Muscle of leg (tissue), 11 donors: ENCODE measurements around the gene PTBP2. TPM values are rescaled to one million over a fixed set of nuclear protein-coding genes. Genes with fewer than 3 reads are reported as not detected.
A peak's percentile ranks its signal among the peaks of the same experiment; 100 is the strongest.

Experiments used
- DNase-seq: peaks from one replicate; pipeline ENCODE4 v3.0.0; 2013
- H3K27ac ChIP-seq: one replicate; pipeline ENCODE4 v1.5.1; 2013; ENCODE audit warnings: mild to moderate bottlenecking, low read length, control low read depth
- H3K27me3 ChIP-seq: one replicate; pipeline ENCODE4 v1.6.1; 2013; ENCODE audit warnings: low read length; ENCODE audit not compliant: control insufficient read depth, insufficient read depth
- H3K36me3 ChIP-seq: one replicate; pipeline ENCODE4 v1.6.1; 2013; ENCODE audit warnings: low read length; ENCODE audit not compliant: control insufficient read depth, insufficient read depth
- H3K4me1 ChIP-seq: one replicate; pipeline ENCODE4 v1.6.1; 2013; ENCODE audit warnings: low read length; ENCODE audit not compliant: control insufficient read depth, insufficient read depth
- H3K4me3 ChIP-seq: one replicate; pipeline ENCODE4 v1.5.1; 2013; ENCODE audit warnings: low read length, control low read depth
- H3K9me3 ChIP-seq: replicated peaks from 2 replicates; pipeline ENCODE4 v1.6.1; 2013; ENCODE audit warnings: low read depth, low read length; ENCODE audit not compliant: control insufficient read depth
- WGBS: methylation state at CpG from one replicate; pipeline ENCODE4 v1.1.5; 2013; ENCODE audit warnings: missing lambda C conversion rate; ENCODE audit not compliant: insufficient coverage; 5-methylcytosine and 5-hydroxymethylcytosine counted together
- polyA plus RNA-seq, 8 donors: library from polyadenylated mRNA; unstranded; fragments of 120-200 nt; gene quantifications; one replicate each; pipeline versions ENCODE4 v1.2.1 to v1.2.3, GENCODE V29; 2013; ENCODE audit warnings: inconsistent platforms in 1 of 8, low replicate concordance in 1 of 8; ENCODE audit not compliant: insufficient read length in 8 of 8, insufficient read depth in 1 of 8
- total RNA-seq: library from RNA; stranded (reverse); fragments of 120-200 nt; gene quantifications from one replicate; pipeline ENCODE4 v1.2.4, GENCODE V29; 2013

Gene PTBP2
- total and polyA plus RNA-seq, 9 donors: 23.4 to 36.9 (median 28.8) TPM

- Histone ChIP-seq H3K9me3 (no peaks in the 10 kb centered on the region), H3K4me3 (no peak overlapping the region), H3K4me1 (no peaks in the 10 kb centered on the region), H3K36me3 (no peaks in the 10 kb centered on the region), H3K27ac (no peak overlapping the region), H3K27me3 (no peaks in the 10 kb centered on the region)
- no CpG with 5 or more reads among the region's 3 CpGs for WGBS
- DNase-seq: no peak
Measured at GRCh38 chr1:96707023-96707422, 14.6 kb upstream of the PTBP2 start.

- H3K36me3 ChIP-seq: no peaks in the 10 kb centered on the region
- no peak for DNase-seq
- no peaks in the 10 kb centered on the region for H3K4me1 ChIP-seq
- no peak overlapping the region for H3K27ac ChIP-seq
- whole genome bisulfite sequencing: 61% methylated on average over 2 of the region's 4 CpGs
- no peaks in the 10 kb centered on the region for H3K27me3 ChIP-seq
- no peaks in the 10 kb centered on the region for H3K9me3 ChIP-seq
- H3K4me3 ChIP-seq: no peak overlapping the region
Measured at GRCh38 chr1:96708482-96708881, 13.1 kb upstream of the PTBP2 start.

GRCh38 chr1:96710708-96711477 lies 10.7 kb upstream of the PTBP2 start:
- Histone ChIP-seq H3K27me3 (no peaks in the 10 kb centered on the region), H3K36me3 (no peaks in the 10 kb centered on the region), H3K27ac (no peak overlapping the region), H3K4me3 (no peak overlapping the region), H3K9me3 (no peaks in the 10 kb centered on the region), H3K4me1 (no peaks in the 10 kb centered on the region)
- WGBS: 100% methylated on average over 1 of the region's 4 CpGs
- no peak for DNase-seq

GRCh38 chr1:96713649-96714048 lies 7.9 kb upstream of the PTBP2 start:
- no peaks in the 10 kb centered on the region for H3K36me3 ChIP-seq
- H3K27me3 ChIP-seq: no peaks in the 10 kb centered on the region
- no peaks in the 10 kb centered on the region for H3K4me1 ChIP-seq
- no peak overlapping the region for H3K27ac ChIP-seq
- DNase-seq: no peak
- H3K4me3 ChIP-seq: no peak overlapping the region
- H3K9me3 ChIP-seq: no peaks in the 10 kb centered on the region
- no CpG with 5 or more reads among the region's 3 CpGs for WGBS

- no CpG with 5 or more reads among the region's 2 CpGs for WGBS
Measured at GRCh38 chr1:96714881-96715280, 6.7 kb upstream of the PTBP2 start.

GRCh38 chr1:96715482-96715881 lies 6.1 kb upstream of the PTBP2 start:
- no CpG with 5 or more reads among the region's 1 CpG for WGBS
- H3K4me3 ChIP-seq: no peak overlapping the region
- no peak overlapping the region for H3K27ac ChIP-seq
- H3K36me3 ChIP-seq: no peaks in the 10 kb centered on the region
- H3K4me1 ChIP-seq: no peaks in the 10 kb centered on the region
- no peak for DNase-seq
- H3K9me3 ChIP-seq: no peaks in the 10 kb centered on the region
- no peaks in the 10 kb centered on the region for H3K27me3 ChIP-seq

More at GRCh38 chr1:96714881-96715280, 6.7 kb upstream of the PTBP2 start:
- DNase-seq: no peak
- Histone ChIP-seq H3K4me1 (no peaks in the 10 kb centered on the region), H3K36me3 (no peaks in the 10 kb centered on the region), H3K27ac (no peak overlapping the region), H3K9me3 (no peaks in the 10 kb centered on the region), H3K27me3 (no peaks in the 10 kb centered on the region), H3K4me3 (no peak overlapping the region)

- no peak for DNase-seq
- peaks cover 11% of the 10 kb centered on the region for H3K36me3 ChIP-seq
- no peaks in the 10 kb centered on the region for H3K27me3 ChIP-seq
- peak overlapping the region; percentile 85 for H3K27ac ChIP-seq
- H3K9me3 ChIP-seq: no peaks in the 10 kb centered on the region
- H3K4me3 ChIP-seq: peak overlapping the region; percentile 98
- WGBS: 0% methylated on average over 4 of the region's 6 CpGs
- H3K4me1 ChIP-seq: no peaks in the 10 kb centered on the region
Measured at GRCh38 chr1:96721053-96721415, 550 bp upstream of the PTBP2 start.

GRCh38 chr1:96722161-96722922 lies 758 bp downstream of the PTBP2 start:
- peak; percentile 82 for DNase-seq
- Histone ChIP-seq H3K36me3 (peaks cover 11% of the 10 kb centered on the region), H3K27me3 (no peaks in the 10 kb centered on the region), H3K27ac (peak overlapping the region; percentile 99), H3K4me3 (peak overlapping the region; percentile 98), H3K9me3 (no peaks in the 10 kb centered on the region), H3K4me1 (no peaks in the 10 kb centered on the region)
- under 1% methylated on average over 23 of the region's 29 CpGs for WGBS

GRCh38 chr1:96722958-96723357 lies 1.4 kb downstream of the PTBP2 start:
- H3K27ac ChIP-seq: peak overlapping the region; percentile 99
- H3K4me1 ChIP-seq: no peaks in the 10 kb centered on the region
- peak; percentile 38 for DNase-seq
- H3K36me3 ChIP-seq: peaks cover 14% of the 10 kb centered on the region
- peak overlapping the region; percentile 98 for H3K4me3 ChIP-seq
- H3K9me3 ChIP-seq: no peaks in the 10 kb centered on the region
- WGBS: no CpG with 5 or more reads among the region's 3 CpGs
- H3K27me3 ChIP-seq: no peaks in the 10 kb centered on the region

GRCh38 chr1:96723377-96723776 lies 1.8 kb downstream of the PTBP2 start:
- H3K27me3 ChIP-seq: no peaks in the 10 kb centered on the region
- WGBS: 67% methylated on average over 1 of the region's 4 CpGs
- no peaks in the 10 kb centered on the region for H3K4me1 ChIP-seq
- DNase-seq: peak; percentile 80
- H3K27ac ChIP-seq: peak overlapping the region; percentile 99
- H3K36me3 ChIP-seq: peaks cover 14% of the 10 kb centered on the region
- no peaks in the 10 kb centered on the region for H3K9me3 ChIP-seq
- peak overlapping the region; percentile 98 for H3K4me3 ChIP-seq
